ENCODE data around the gene FOXO4. TPM values are rescaled to one million over a fixed set of nuclear protein-coding genes. Genes with fewer than 3 reads are reported as not detected.

FOXO4 gene
- total and polyA plus RNA-seq, 2 donors from 2014 or later: 13.1 to 18.6 TPM

- intact Hi-C loops (cut with DNase I): no loop called here
- Histone ChIP-seq H3K4me3 (ENCODE audit: low read length in 3 of 3) (peak overlapping the region; percentile 74 to 90 (median 77)), H3K9ac (ENCODE audit: low read length in 3 of 3) (peak overlapping the region; percentile 5 to 70 (median 58)), H3K27me3 (ENCODE audit: control insufficient read depth, insufficient read depth, low read length) (no peaks in the 10 kb centered on the region), H3K36me3 (ENCODE audit: control insufficient read depth in 2 of 3, insufficient read depth in 3 of 3, low read length in 3 of 3) (no peaks in the 10 kb centered on the region), H3K9me3 (ENCODE audit: control insufficient read depth in 2 of 3, insufficient read depth in 1 of 3, low read length in 3 of 3) (no peaks in the 10 kb centered on the region), H3K27ac (ENCODE audit: low read depth in 2 of 2, low read length in 2 of 2) (no peak overlapping the region), H3K4me1 (ENCODE audit: control insufficient read depth in 2 of 3, insufficient read depth in 2 of 3, low read depth in 1 of 3, low read length in 3 of 3) (peaks cover 0 to 2% (median 0%) of the 10 kb centered on the region in 3 donors)
- FAIRE-seq: no peak
- no peak for TF ChIP-seq CTCF (IDR thresholded peaks at IDR 0.05; ENCODE audit: borderline replicate concordance, extremely low read depth, insufficient read depth)
- peak in 3 of 5 donors; percentile 46 to 74 (median 54) for DNase-seq
Observed at GRCh38 chrX:71095981-71096759, 519 bp downstream of the FOXO4 start.

GRCh38 chrX:71096760-71097032 is 1.0 kb downstream of the FOXO4 start:
- Histone ChIP-seq H3K36me3 (ENCODE audit: control insufficient read depth in 2 of 3, insufficient read depth in 3 of 3, low read length in 3 of 3) (no peaks in the 10 kb centered on the region), H3K9ac (ENCODE audit: low read length in 3 of 3) (peak overlapping the region in 1 of 3 donors; percentile 58), H3K27ac (ENCODE audit: low read depth in 2 of 2, low read length in 2 of 2) (no peak overlapping the region), H3K4me3 (ENCODE audit: low read length in 3 of 3) (peak overlapping the region; percentile 11 to 90 (median 42)), H3K27me3 (ENCODE audit: control insufficient read depth, insufficient read depth, low read length) (no peaks in the 10 kb centered on the region), H3K4me1 (ENCODE audit: control insufficient read depth in 2 of 3, insufficient read depth in 2 of 3, low read depth in 1 of 3, low read length in 3 of 3) (peaks cover 0 to 2% (median 0%) of the 10 kb centered on the region in 3 donors), H3K9me3 (ENCODE audit: control insufficient read depth in 2 of 3, insufficient read depth in 1 of 3, low read length in 3 of 3) (no peaks in the 10 kb centered on the region)
- no peak for DNase-seq
- TF ChIP-seq CTCF (IDR thresholded peaks at IDR 0.05; ENCODE audit: borderline replicate concordance, extremely low read depth, insufficient read depth): no peak
- no peak for FAIRE-seq
- intact Hi-C loops (cut with DNase I): no loop called here

GRCh38 chrX:71098302-71098701 is 2.7 kb downstream of the FOXO4 start:
- intact Hi-C loops (cut with DNase I): no loop called here
- no peaks in the 10 kb centered on the region for H3K9me3 ChIP-seq (ENCODE audit: control insufficient read depth in 2 of 3, insufficient read depth in 1 of 3, low read length in 3 of 3)
- H3K27ac ChIP-seq (ENCODE audit: low read depth in 2 of 2, low read length in 2 of 2): no peak overlapping the region
- peaks cover 0 to 2% (median 0%) of the 10 kb centered on the region in 3 donors for H3K4me1 ChIP-seq (ENCODE audit: control insufficient read depth in 2 of 3, insufficient read depth in 2 of 3, low read depth in 1 of 3, low read length in 3 of 3)
- H3K9ac ChIP-seq (ENCODE audit: low read length in 3 of 3): no peak overlapping the region
- H3K4me3 ChIP-seq (ENCODE audit: low read length in 3 of 3): no peak overlapping the region
- H3K27me3 ChIP-seq (ENCODE audit: control insufficient read depth, insufficient read depth, low read length): no peaks in the 10 kb centered on the region
- H3K36me3 ChIP-seq (ENCODE audit: control insufficient read depth in 2 of 3, insufficient read depth in 3 of 3, low read length in 3 of 3): no peaks in the 10 kb centered on the region
- FAIRE-seq (no peak), DNase-seq (peak in 4 of 5 donors; percentile 19 to 64 (median 44))
- peak; percentile 47 for TF ChIP-seq CTCF (IDR thresholded peaks at IDR 0.05; ENCODE audit: borderline replicate concordance, extremely low read depth, insufficient read depth)

All from kidney (tissue), 14 donors.